HG02588 (cell line): ENCODE results near the gene ARL14EP.

Source experiments
- ATAC-seq: cut with Tn5 transposase; IDR thresholded peaks from one replicate; pipeline ENCODE4 v1.9.1; 2021; ENCODE audit warnings: mild to moderate bottlenecking, moderate library complexity; ENCODE audit not compliant: unreplicated experiment

Gene ARL14EP

DNA sequence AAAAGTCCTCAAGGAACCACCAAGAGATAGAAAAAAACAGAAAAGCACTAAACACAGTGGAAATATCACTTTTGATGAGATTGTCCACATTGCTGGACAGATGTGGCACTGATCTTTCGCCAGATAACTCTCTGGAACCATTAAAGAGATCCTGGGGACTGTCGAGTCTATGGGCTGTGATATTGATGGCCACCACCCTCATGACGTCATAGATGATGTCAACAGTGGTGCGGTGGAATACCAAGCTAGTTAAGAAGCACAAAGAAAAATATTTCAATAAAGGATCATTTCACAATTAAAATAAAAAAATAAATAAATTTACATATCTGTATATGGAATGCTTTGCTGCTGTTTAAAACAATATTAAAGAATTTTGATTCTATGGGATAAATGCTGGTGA is 45.5 kb downstream of the ARL14EP start:
- ATAC-seq, result no peak

DNA sequence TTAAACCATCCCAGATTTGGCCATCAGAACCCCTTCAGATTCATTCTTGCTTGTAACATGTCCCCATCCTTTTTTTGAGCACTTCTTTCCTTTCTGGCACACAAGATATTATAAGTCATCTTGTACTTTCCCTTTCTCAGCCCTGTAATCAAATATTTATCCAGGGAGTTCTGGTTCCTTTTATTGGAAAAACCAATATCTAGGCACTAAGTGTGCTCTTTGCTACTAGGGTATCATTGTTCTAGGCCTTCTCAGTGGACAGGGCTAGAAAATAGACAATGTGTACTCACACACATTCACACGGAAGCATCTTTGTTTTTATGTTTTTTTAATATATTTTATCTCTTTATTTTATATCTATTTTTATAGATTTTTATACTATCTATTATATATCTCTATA is 47.3 kb downstream of the ARL14EP start:
- no peak for ATAC-seq

- no peak for ATAC-seq
Measured at GRCh38 chr11:30377347-30377746, 54.4 kb downstream of the ARL14EP start.

DNA sequence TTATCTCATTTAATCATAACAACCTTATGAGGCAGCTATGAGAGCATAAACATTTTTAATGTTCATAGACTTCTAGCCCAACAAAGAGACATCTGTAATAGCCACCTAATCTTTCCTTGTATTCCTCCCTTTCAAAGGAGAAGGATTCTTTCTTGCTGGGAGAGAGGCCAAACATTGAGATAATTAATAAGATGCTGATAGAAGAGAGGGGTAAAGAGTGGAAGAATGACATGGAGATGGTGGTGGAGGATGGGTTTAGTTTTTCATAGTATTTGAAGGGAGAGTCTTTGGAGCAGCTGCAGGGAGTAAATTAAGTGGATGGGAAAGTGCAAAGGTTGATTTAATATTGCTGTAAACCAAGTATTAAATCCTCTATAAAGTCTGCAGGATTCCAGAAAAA is 57.9 kb downstream of the ARL14EP start:
- ATAC-seq, result no peak

GRCh38 chr11:30381879-30382278 is 59.0 kb downstream of the ARL14EP start:
- no peak for ATAC-seq
